KOPT-K1 (cell line): ENCODE data around the gene BNC2.

Experiments
- H3K27ac ChIP-seq: fragments of 200-600 bp; sonication (generic); 2 replicates; pipeline ENCODE4 v1.5.1; 2016; ENCODE audit warnings: antibody characterized with exemption, mild to moderate bottlenecking, low read depth, low read length; ENCODE audit not compliant: poor library complexity, severe bottlenecking
- H3K36me3 ChIP-seq: fragments of 200-600 bp; sonication (generic); 2 replicates; pipeline ENCODE4 v1.5.1; 2017; ENCODE audit warnings: antibody characterized with exemption, mild to moderate bottlenecking, low read length, moderate library complexity; ENCODE audit not compliant: insufficient read depth
- H3K9me3 ChIP-seq: fragments of 200-600 bp; sonication (generic); 2 replicates; pipeline ENCODE4 v1.5.1; 2017; ENCODE audit warnings: antibody characterized with exemption, low read length, mild to moderate bottlenecking; ENCODE audit not compliant: insufficient read depth, poor library complexity, severe bottlenecking

Gene BNC2

DNA sequence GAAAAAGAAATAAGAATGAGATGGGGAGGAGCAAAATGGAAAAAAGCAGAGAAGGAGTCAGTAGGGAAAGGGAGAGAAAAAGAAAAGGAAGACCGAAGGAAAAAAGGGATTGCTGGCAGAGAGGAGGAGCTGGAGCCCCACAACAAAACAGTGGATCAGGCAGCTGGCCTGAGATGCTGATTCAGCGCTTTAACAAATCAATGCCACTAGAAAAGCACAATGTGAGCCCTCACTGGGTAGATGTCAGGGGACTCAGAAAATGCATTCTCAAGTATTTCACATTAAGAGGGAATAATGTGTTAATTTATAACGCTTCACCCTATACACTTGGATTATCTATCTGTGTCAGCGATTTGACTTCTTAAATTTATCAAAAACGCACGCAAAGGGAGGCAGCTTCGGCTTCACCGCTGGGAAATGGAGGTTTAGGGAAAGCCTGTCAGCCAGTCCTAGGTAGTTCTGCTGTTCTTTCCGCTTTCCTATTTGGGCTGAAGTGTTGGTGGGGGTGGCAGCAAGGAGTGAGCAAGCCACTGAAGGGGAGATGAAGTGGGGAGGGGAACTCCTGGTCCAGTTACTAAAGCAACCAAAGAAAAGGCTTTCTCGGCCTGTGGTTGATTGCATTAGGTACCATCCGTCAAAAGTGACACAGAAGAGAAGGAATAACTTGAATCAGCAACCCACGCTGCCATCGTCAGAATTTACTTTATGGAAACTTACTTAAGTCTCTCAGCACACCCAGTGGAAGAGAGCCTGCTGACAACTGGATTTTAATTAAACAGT is 161.6 kb downstream of the BNC2 start:
- H3K9me3 ChIP-seq = no peaks in the 10 kb centered on the region
- no peak overlapping the region for H3K27ac ChIP-seq
- no peaks in the 10 kb centered on the region for H3K36me3 ChIP-seq

GRCh38 chr9:16705111-16705604 is 165.3 kb downstream of the BNC2 start:
- Histone ChIP-seq H3K9me3 (no peaks in the 10 kb centered on the region), H3K27ac (no peak overlapping the region), H3K36me3 (no peaks in the 10 kb centered on the region)

GRCh38 chr9:16704116-16705110 is 166.1 kb downstream of the BNC2 start:
- Histone ChIP-seq H3K9me3 (no peaks in the 10 kb centered on the region), H3K27ac (no peak overlapping the region), H3K36me3 (no peaks in the 10 kb centered on the region)

DNA sequence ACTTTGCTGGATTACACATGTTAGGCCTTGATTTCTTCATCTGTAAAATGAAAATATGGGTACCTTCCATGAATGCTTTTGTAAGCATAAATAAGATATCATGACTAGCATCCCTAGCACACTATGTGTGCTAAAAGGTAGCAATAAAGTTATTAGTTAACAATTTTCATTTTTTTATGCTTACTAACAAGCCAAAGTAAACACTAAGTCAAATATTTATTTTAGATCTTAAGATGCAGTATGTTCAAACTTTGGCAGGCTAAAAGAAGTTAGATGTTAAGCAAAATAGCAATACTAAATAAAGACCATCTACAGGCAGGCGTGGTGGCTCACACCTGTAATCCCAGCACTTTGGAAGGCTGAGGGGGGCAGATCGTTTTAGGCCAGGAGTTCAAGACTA is 169.1 kb downstream of the BNC2 start:
- H3K36me3 ChIP-seq = no peaks in the 10 kb centered on the region
- H3K9me3 ChIP-seq = no peaks in the 10 kb centered on the region
- no peak overlapping the region for H3K27ac ChIP-seq

- H3K27ac ChIP-seq = no peak overlapping the region
These were observed 176.9 kb downstream of the BNC2 start for GRCh38 chr9:16693616-16694015.

DNA sequence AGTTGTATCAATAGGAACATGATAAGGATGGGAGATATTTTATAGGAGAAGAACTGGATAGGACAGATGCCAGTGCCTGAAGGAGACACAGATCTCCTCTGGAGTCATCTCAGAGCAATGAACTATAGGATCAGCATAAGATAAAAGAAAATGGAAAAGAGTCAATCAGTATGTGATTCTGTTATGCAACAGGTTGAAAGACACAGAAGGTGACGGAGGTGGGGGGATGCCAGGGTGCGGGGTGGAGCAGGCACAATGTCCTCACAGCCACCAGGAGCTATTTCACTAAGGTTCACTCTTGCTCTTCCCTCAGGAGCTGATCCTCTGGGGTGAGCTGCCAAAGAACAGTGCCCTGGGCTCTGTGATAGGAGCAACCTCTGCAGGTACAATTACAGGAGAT is 179.8 kb downstream of the BNC2 start:
- H3K27ac ChIP-seq = no peak overlapping the region
- no peaks in the 10 kb centered on the region for H3K36me3 ChIP-seq
- H3K9me3 ChIP-seq = no peaks in the 10 kb centered on the region

More at GRCh38 chr9:16693616-16694015, 176.9 kb downstream of the BNC2 start:
- H3K36me3 ChIP-seq = no peaks in the 10 kb centered on the region
- no peaks in the 10 kb centered on the region for H3K9me3 ChIP-seq

DNA sequence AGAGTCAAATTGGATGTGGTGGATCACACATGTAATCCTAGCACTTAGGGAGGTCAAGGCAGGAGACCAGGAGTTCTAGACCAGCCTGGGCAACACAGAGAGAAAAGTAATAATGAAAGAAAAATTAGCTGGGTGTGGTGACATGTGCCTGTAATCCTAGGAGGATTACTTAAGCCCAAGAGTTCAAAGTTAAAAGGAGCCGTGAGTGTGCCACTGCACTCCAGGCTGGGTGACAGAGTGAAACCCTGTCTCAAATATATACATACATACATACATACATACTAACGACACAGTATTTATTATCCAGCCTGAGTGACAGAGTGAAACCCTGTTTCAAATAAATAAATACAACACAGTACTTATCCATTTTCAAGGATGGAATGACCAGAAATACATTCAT is 180.3 kb downstream of the BNC2 start:
- Histone ChIP-seq H3K9me3 (no peaks in the 10 kb centered on the region), H3K27ac (no peak overlapping the region), H3K36me3 (no peaks in the 10 kb centered on the region)

- no peaks in the 10 kb centered on the region for H3K9me3 ChIP-seq
- no peak overlapping the region for H3K27ac ChIP-seq
- H3K36me3 ChIP-seq = no peaks in the 10 kb centered on the region
These were observed 181.0 kb downstream of the BNC2 start for GRCh38 chr9:16689351-16689938.

DNA sequence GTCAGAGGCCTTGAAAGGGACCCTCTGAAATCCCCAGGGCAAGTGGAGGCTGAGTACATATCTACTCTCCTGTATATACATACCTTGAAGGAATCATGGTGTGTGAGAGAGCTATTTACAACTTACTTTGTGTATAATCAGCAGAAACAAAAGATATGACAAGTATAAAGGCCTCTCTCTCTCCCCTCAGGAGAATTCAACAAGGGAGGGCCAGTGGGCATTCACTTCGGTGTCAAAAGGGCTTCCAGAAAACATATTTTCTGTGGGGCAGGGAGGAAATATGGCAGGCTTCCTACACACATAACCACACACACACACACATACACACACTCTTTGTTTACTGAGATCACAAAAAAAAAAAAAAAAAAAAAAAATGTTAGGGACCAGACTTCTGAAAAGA is 181.7 kb downstream of the BNC2 start:
- H3K27ac ChIP-seq = no peak overlapping the region
- H3K9me3 ChIP-seq = no peaks in the 10 kb centered on the region
- no peaks in the 10 kb centered on the region for H3K36me3 ChIP-seq

DNA sequence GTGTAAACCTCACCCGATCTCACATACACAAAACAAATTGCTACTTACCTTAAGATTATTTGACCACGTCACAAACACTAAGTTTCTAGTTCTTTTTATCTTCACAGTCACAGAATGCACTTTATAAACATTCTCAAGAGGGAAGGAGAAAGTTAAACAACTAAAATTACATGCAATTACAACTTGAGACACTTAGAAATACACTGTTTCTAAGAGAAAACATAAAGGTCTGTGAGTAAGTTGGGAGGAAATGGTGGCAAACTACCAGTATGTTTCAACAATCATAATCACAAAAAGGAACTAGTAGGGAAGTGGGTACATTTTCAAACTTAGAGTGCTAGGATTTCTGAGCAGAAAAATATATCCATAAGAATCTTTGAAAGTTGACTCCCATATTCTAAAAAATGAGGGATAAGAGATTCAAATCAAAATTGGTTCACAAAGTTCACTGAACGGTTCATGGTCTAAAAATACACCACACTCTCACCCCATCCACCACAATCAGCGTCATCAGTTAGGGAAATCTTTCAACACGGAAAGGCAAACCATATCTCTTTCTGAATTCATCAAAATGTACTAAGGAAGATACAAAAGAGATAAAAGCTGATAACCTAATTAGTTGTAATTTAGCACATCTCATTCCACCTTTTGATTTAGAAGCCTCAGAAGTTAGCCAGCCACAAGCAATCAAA is 182.6 kb downstream of the BNC2 start:
- no peaks in the 10 kb centered on the region for H3K9me3 ChIP-seq
- H3K27ac ChIP-seq = no peak overlapping the region
- H3K36me3 ChIP-seq = no peaks in the 10 kb centered on the region

GRCh38 chr9:16683326-16683725 is 187.1 kb downstream of the BNC2 start:
- Histone ChIP-seq H3K27ac (no peak overlapping the region), H3K36me3 (no peaks in the 10 kb centered on the region), H3K9me3 (no peaks in the 10 kb centered on the region)

DNA sequence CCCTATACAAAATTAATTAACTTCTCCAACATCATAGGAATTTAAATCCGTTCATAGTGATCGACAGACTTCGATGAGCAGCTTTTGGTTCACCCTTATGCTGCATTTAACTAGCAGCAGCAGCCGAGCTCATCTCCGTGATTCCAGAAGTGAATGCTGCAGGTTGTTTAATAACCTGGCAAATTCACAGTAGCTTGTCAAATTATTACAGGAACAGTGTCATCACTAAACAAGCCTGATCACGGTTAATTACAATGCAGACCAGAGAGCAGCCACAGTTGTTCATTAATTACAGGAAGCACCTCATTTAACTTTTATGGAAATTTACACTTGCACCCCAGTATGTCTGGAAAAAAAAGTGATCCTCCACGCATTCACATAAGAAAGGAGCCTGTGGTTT is 188.2 kb downstream of the BNC2 start:
- Histone ChIP-seq H3K27ac (no peak overlapping the region), H3K9me3 (no peaks in the 10 kb centered on the region), H3K36me3 (no peaks in the 10 kb centered on the region)

DNA sequence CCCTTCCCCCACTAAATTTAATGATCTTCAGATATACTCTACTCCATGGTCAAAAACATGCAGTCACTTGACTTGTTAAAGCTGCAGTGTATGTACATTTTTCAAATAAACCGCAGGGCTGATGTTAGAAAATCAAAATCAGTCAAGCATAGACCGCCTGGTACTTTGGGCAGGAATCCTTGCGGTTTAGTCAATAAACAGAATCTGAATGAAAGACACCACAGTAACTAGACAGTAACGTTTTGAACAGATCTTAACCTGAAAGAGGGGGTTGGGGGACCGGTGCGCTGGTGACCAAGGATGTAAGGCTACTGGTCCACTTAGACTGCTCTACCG is 188.8 kb downstream of the BNC2 start:
- Histone ChIP-seq H3K27ac (no peak overlapping the region), H3K9me3 (no peaks in the 10 kb centered on the region), H3K36me3 (no peaks in the 10 kb centered on the region)

DNA sequence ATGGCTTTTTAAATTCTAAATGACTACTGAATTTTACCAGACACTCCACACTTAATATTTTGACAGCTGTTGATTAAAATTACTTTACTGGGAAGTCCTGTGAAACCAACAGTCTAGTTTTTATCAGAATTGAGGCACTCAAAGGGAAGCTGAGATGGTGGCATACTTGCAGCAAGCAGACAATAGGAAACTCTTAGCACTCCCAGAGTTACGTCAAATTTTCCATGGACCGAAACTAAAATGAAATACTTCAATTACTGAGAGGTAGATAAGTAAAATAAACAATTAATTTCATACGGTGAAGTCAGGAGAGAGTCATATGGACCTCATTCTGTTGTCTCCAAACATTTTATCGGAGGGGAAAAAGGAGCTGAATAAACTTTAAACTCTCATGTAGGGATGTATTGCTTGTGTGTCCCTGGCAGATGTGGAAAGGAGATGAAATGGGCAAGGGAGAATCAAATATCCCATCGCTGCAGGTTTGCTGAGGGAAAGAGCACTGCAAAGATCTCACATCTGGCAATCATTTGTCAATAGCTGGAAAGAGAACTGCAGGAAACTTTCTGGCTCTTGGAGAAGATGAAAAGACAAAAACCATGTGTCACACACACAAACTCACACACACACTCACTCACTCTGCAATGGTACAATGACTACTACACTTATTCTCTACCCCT is 189.4 kb downstream of the BNC2 start:
- H3K36me3 ChIP-seq = no peaks in the 10 kb centered on the region
- H3K27ac ChIP-seq = no peak overlapping the region
- H3K9me3 ChIP-seq = no peaks in the 10 kb centered on the region
